Measurements from ENCODE around the gene S100A6. TPM values are rescaled to one million over a fixed set of nuclear protein-coding genes. Genes with fewer than 3 reads are reported as not detected.
A peak's percentile ranks its signal among the peaks of the same experiment; 100 is the strongest.

The S100A6 gene
- polyA plus RNA-seq, 2 of the 4 experiments (the other 2 are of a cell fraction) = 898 to 3,552 TPM

- peak; percentile 73 to 85 for ATAC-seq
- no peak for FAIRE-seq
- POLR2A ChIA-PET = no interaction called here
- no peaks in the 10 kb centered on the region for H3K9me3 ChIP-seq
- peaks cover 43% of the 10 kb centered on the region for H3K4me1 ChIP-seq
- CTCF ChIA-PET = interaction anchor here (0.6 to 13.0 kb wide), 69 partner anchors 10 to 762 kb away, joined by 3 to 273 read pairs (median 5); partner anchors contain the start of genes CHTOP, ILF2, PGLYRP4 and S100A1
- H3K4me3 ChIP-seq = no peak overlapping the region
- peak overlapping the region; percentile 72 to 87 for H3K27ac ChIP-seq
- 0 out of 3 replicates have a peak overlapping the region, but pooled peaks have one; percentile 12 for H3K4me2 ChIP-seq
- 0% methylated on average over 7 of the region's 7 CpGs for WGBS (ENCODE audit: missing lambda C conversion rate)
- DNase-seq (ENCODE audit: low read depth in 1 of 2, low spot score in 1 of 2) = peak; percentile 84 to 88
- TF ChIP-seq CBX2 (IDR thresholded peaks at IDR 0.05; ENCODE audit: borderline replicate concordance, low read depth) (no peak), ZNF302 (CRISPR knock-in tag; IDR thresholded peaks at IDR 0.05) (0 out of 2 replicates have a peak, but pooled peaks have one; percentile 4), ESRRA (IDR thresholded peaks at IDR 0.05; ENCODE audit: borderline replicate concordance, low read length) (no peak), CHD2 (IDR thresholded peaks at IDR 0.05; ENCODE audit: low read length, partially characterized antibody) (no peak), POLR2A (IDR thresholded peaks at IDR 0.05; ENCODE audit: low read length) (no peak), FOSB (CRISPR knock-in tag; IDR thresholded peaks at IDR 0.05) (no peak), E2F6 (IDR thresholded peaks at IDR 0.05; ENCODE audit: borderline replicate concordance, low read depth) (peak; percentile 76), CHD4 (IDR thresholded peaks at IDR 0.05; ENCODE audit: borderline replicate concordance) (no peak), TFCP2L1 (CRISPR knock-in tag; IDR thresholded peaks at IDR 0.05) (no peak), CEBPB (IDR thresholded peaks at IDR 0.05) (no peak), RARB (CRISPR knock-in tag; IDR thresholded peaks at IDR 0.05) (no peak), REST (IDR thresholded peaks at IDR 0.05) (no peak), HDAC2 (IDR thresholded peaks at IDR 0.05) (no peak), MYC (IDR thresholded peaks at IDR 0.05; ENCODE audit: borderline replicate concordance, low read length) (peak; percentile 96), NPAS2 (CRISPR knock-in tag; IDR thresholded peaks at IDR 0.05; ENCODE audit: borderline replicate concordance) (no peak), HMGXB4 (CRISPR knock-in tag; IDR thresholded peaks at IDR 0.05; ENCODE audit: borderline replicate concordance) (no peak), JUN (IDR thresholded peaks at IDR 0.05) (no peak), HOXB5 (CRISPR knock-in tag; IDR thresholded peaks at IDR 0.05) (no peak), GATA3 (IDR thresholded peaks at IDR 0.05; ENCODE audit: borderline replicate concordance) (no peak), PHF8 (IDR thresholded peaks at IDR 0.05; ENCODE audit: borderline replicate concordance, low read depth) (no peak), HEYL (CRISPR knock-in tag; IDR thresholded peaks at IDR 0.05) (no peak), ZC3H11A (IDR thresholded peaks at IDR 0.05) (no peak), KDM5A (IDR thresholded peaks at IDR 0.05) (no peak), RNF2 (IDR thresholded peaks at IDR 0.05; ENCODE audit: borderline replicate concordance, low read depth) (no peak), HOXB13 (CRISPR knock-in tag; IDR thresholded peaks at IDR 0.05; ENCODE audit: low read depth) (no peak), CBX8 (IDR thresholded peaks at IDR 0.05) (no peak), KDM1A (IDR thresholded peaks at IDR 0.05; ENCODE audit: low read depth) (no peak), FOXS1 (CRISPR knock-in tag; IDR thresholded peaks at IDR 0.05) (no peak), USF2 (IDR thresholded peaks at IDR 0.05) (peak; percentile 53), JUNB (IDR thresholded peaks at IDR 0.05) (no peak)
- TF ChIP-seq, protein P1, sequence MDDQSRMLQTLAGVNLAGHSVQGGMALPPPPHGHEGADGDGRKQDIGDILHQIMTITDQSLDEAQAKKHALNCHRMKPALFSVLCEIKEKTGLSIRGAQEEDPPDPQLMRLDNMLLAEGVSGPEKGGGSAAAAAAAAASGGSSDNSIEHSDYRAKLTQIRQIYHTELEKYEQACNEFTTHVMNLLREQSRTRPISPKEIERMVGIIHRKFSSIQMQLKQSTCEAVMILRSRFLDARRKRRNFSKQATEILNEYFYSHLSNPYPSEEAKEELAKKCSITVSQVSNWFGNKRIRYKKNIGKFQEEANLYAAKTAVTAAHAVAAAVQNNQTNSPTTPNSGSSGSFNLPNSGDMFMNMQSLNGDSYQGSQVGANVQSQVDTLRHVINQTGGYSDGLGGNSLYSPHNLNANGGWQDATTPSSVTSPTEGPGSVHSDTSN (IDR thresholded peaks at IDR 0.05) = no peak
- TF ChIP-seq, protein P2, sequence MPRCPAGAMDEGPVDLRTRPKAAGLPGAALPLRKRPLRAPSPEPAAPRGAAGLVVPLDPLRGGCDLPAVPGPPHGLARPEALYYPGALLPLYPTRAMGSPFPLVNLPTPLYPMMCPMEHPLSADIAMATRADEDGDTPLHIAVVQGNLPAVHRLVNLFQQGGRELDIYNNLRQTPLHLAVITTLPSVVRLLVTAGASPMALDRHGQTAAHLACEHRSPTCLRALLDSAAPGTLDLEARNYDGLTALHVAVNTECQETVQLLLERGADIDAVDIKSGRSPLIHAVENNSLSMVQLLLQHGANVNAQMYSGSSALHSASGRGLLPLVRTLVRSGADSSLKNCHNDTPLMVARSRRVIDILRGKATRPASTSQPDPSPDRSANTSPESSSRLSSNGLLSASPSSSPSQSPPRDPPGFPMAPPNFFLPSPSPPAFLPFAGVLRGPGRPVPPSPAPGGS (IDR thresholded peaks at IDR 0.05) = no peak
- TF ChIP-seq, protein P3, sequence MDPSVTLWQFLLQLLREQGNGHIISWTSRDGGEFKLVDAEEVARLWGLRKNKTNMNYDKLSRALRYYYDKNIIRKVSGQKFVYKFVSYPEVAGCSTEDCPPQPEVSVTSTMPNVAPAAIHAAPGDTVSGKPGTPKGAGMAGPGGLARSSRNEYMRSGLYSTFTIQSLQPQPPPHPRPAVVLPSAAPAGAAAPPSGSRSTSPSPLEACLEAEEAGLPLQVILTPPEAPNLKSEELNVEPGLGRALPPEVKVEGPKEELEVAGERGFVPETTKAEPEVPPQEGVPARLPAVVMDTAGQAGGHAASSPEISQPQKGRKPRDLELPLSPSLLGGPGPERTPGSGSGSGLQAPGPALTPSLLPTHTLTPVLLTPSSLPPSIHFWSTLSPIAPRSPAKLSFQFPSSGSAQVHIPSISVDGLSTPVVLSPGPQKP (IDR thresholded peaks at IDR 0.05; ENCODE audit: low read depth, low read length) = no peak
Observed at GRCh38 chr1:153510984-153511410, 24.8 kb downstream of the S100A6 start.

All from A549 (cell line).